Neural cell (in vitro differentiated cells): ENCODE results near the gene SOX18. TPM values are rescaled to one million over a fixed set of nuclear protein-coding genes. Genes with fewer than 3 reads are reported as not detected.

Experiments
- H2AFZ ChIP-seq: fragments of 200-600, 300-800 bp; sonication (generic), shearing (Covaris generic); 2 replicates; pipeline ENCODE4 v1.6.0; 2014; ENCODE audit warnings: low read depth, mild to moderate bottlenecking, antibody characterized with exemption, low read length, moderate library complexity
- H3F3A ChIP-seq: fragments of 200-600 bp; shearing (Covaris generic); 2 replicates; pipeline ENCODE4 v1.6.1; 2016; ENCODE audit warnings: mild to moderate bottlenecking, moderate library complexity, mixed read lengths, antibody characterized with exemption, low read length; ENCODE audit not compliant: insufficient read depth, poor library complexity, severe bottlenecking
- H3K27ac ChIP-seq: fragments of 200-600, 300-800 bp; sonication (generic), shearing (Covaris generic); 2 replicates; pipeline ENCODE4 v1.5.1; 2014; ENCODE audit warnings: mild to moderate bottlenecking, low read length, moderate library complexity
- H3K27me3 ChIP-seq: fragments of 300-800, 200-600 bp; sonication (generic), shearing (Covaris generic); 2 replicates; pipeline ENCODE4 v1.6.0; 2014; ENCODE audit warnings: mild to moderate bottlenecking, low read depth, low read length, moderate library complexity; ENCODE audit not compliant: insufficient read depth
- H3K36me3 ChIP-seq: fragments of 300-800, 200-600 bp; sonication (generic), shearing (Covaris generic); 2 replicates; pipeline ENCODE4 v1.5.1; 2014; ENCODE audit warnings: mild to moderate bottlenecking, antibody characterized with exemption, low read length, moderate library complexity; ENCODE audit not compliant: insufficient read depth
- H3K4me2 ChIP-seq: fragments of 300-800, 200-600 bp; sonication (generic), shearing (Covaris generic); 2 replicates; pipeline ENCODE4 v1.6.0; 2014; ENCODE audit warnings: mild to moderate bottlenecking, low read length
- H3K4me3 ChIP-seq: fragments of 300-800, 200-600 bp; sonication (generic), shearing (Covaris generic); 2 replicates; pipeline ENCODE4 v1.5.1; 2014; ENCODE audit warnings: mild to moderate bottlenecking, low read length, moderate library complexity
- H3K79me2 ChIP-seq: fragments of 200-600 bp; shearing (Covaris generic); replicated peaks from 2 replicates; pipeline ENCODE4 v1.6.0; 2014; ENCODE audit warnings: mild to moderate bottlenecking, low read length, moderate library complexity; ENCODE audit not compliant: insufficient read depth
- H3K9ac ChIP-seq: fragments of 300-800, 200-600 bp; sonication (generic), shearing (Covaris generic); 2 replicates; pipeline ENCODE4 v1.6.1; 2016; ENCODE audit warnings: mild to moderate bottlenecking, low read length, mixed read lengths
- H3K9me2 ChIP-seq: fragments of 200-600 bp; shearing (Covaris generic); 2 replicates; pipeline ENCODE4 v1.6.1; 2016; ENCODE audit warnings: mild to moderate bottlenecking, low read length, mixed read lengths; ENCODE audit not compliant: insufficient read depth
- H3K9me3 ChIP-seq: fragments of 200-600, 300-800 bp; sonication (generic), shearing (Covaris generic); 2 replicates; pipeline ENCODE4 v1.6.1; 2016; ENCODE audit warnings: mild to moderate bottlenecking, mixed run types, low read length, moderate library complexity, mixed read lengths
- H4K20me1 ChIP-seq: fragments of 200-600 bp; shearing (Covaris generic); 2 replicates; pipeline ENCODE4 v1.6.1; 2016; ENCODE audit warnings: mild to moderate bottlenecking, mixed run types; ENCODE audit not compliant: insufficient read depth
- EP300 ChIP-seq: fragments of 450-650 bp; conservative IDR thresholded peaks from 2 replicates; pipeline ENCODE4 v1.6.1; 2014; ENCODE audit warnings: antibody characterized with exemption, mild to moderate bottlenecking, moderate library complexity; ENCODE audit not compliant: poor library complexity, severe bottlenecking
- EZH2 ChIP-seq: fragments of 200-600, 300-800 bp; shearing (Covaris generic), sonication (generic); IDR thresholded peaks from 2 replicates; pipeline ENCODE4 v1.6.1; 2014; ENCODE audit warnings: antibody characterized with exemption, low read length, borderline replicate concordance, mild to moderate bottlenecking; ENCODE audit not compliant: insufficient read depth, poor library complexity, severe bottlenecking
- MXI1 ChIP-seq: fragments of 450-650 bp; conservative IDR thresholded peaks from 2 replicates; pipeline ENCODE4 v1.6.1; 2014; ENCODE audit warnings: antibody characterized with exemption, mild to moderate bottlenecking; ENCODE audit not compliant: poor library complexity, severe bottlenecking
- POLR2AphosphoS5 ChIP-seq: IDR thresholded peaks from 2 replicates; pipeline ENCODE4 v1.6.1; 2012
- RAD21 ChIP-seq: fragments of 450-650 bp; conservative IDR thresholded peaks from 2 replicates; pipeline ENCODE4 v1.6.1; 2014; ENCODE audit warnings: antibody characterized with exemption, mild to moderate bottlenecking, moderate library complexity
- SMC3 ChIP-seq: fragments of 450-650 bp; conservative IDR thresholded peaks from 2 replicates; pipeline ENCODE4 v1.6.1; 2014; ENCODE audit warnings: antibody characterized with exemption, mild to moderate bottlenecking, moderate library complexity; ENCODE audit not compliant: poor library complexity
- TAF1 ChIP-seq: IDR thresholded peaks from 2 replicates; pipeline ENCODE4 v1.6.1; 2012; ENCODE audit warnings: low read depth
- polyA plus RNA-seq: library from polyadenylated mRNA; depleted of rRNA; stranded (reverse); fragments of >200 nt; gene quantifications from 2 replicates; pipeline ENCODE4 v1.2.3, GENCODE V29; 2014
- TF ChIP-seq, protein P1 (sequence below): fragments of 450-650 bp; IDR thresholded peaks from 2 replicates; pipeline ENCODE4 v1.5.1; 2014; ENCODE audit warnings: antibody characterized with exemption, mild to moderate bottlenecking, moderate library complexity; ENCODE audit not compliant: poor library complexity, severe bottlenecking
- TF ChIP-seq, protein P2 (sequence below): IDR thresholded peaks from 2 replicates; pipeline ENCODE4 v1.6.1; 2012; ENCODE audit warnings: borderline replicate concordance

The SOX18 gene
- polyA plus RNA-seq, 1 donor from 2014 or later: 0.12 TPM

GRCh38 chr20:64057628-64058498 is 8.4 kb upstream of the SOX18 start:
- no peak overlapping the region for H3K9ac ChIP-seq

DNA sequence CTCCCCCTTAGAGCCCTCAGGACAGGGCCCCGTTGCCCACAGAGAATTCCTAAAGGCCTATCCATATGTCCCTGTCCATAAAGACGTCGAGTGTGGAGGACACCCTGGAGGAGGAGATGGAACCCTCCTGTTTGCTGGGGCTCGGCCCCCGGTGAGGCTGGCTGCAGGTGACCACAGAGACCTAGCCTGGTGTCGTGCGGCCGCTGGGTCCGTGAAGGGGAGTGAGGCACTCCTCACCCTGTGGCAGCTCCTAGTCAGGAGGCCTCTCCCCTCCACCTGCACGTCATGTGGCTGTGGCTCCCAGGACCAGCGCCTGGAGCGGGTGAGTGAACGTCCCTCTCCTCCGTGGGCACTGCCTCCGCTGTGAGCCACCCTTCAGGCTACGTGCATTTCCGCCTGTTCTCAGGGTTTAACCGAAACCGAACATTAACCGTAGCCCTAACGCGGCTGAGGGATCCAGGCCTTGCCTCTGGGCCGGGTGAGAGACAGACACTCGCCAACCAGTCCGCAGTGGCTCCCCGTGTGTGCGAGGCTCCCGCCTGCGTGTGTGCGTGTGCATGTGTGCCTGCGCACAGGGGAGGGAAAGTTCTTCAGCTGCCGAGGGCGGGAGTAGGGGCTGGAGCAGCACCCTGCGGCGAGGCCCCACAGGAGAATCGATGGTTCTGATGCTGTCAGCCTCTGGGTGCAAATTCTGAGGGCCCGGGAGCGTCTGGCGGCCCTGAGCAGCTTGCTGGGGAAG is 7.6 kb upstream of the SOX18 start:
- no peak overlapping the region for H3K27ac ChIP-seq
- TF ChIP-seq EZH2 (no peak), TAF1 (no peak), SMC3 (no peak), EP300 (no peak)
- TF ChIP-seq, protein P1, sequence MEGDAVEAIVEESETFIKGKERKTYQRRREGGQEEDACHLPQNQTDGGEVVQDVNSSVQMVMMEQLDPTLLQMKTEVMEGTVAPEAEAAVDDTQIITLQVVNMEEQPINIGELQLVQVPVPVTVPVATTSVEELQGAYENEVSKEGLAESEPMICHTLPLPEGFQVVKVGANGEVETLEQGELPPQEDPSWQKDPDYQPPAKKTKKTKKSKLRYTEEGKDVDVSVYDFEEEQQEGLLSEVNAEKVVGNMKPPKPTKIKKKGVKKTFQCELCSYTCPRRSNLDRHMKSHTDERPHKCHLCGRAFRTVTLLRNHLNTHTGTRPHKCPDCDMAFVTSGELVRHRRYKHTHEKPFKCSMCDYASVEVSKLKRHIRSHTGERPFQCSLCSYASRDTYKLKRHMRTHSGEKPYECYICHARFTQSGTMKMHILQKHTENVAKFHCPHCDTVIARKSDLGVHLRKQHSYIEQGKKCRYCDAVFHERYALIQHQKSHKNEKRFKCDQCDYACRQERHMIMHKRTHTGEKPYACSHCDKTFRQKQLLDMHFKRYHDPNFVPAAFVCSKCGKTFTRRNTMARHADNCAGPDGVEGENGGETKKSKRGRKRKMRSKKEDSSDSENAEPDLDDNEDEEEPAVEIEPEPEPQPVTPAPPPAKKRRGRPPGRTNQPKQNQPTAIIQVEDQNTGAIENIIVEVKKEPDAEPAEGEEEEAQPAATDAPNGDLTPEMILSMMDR: no peak
- TF ChIP-seq, protein P2, sequence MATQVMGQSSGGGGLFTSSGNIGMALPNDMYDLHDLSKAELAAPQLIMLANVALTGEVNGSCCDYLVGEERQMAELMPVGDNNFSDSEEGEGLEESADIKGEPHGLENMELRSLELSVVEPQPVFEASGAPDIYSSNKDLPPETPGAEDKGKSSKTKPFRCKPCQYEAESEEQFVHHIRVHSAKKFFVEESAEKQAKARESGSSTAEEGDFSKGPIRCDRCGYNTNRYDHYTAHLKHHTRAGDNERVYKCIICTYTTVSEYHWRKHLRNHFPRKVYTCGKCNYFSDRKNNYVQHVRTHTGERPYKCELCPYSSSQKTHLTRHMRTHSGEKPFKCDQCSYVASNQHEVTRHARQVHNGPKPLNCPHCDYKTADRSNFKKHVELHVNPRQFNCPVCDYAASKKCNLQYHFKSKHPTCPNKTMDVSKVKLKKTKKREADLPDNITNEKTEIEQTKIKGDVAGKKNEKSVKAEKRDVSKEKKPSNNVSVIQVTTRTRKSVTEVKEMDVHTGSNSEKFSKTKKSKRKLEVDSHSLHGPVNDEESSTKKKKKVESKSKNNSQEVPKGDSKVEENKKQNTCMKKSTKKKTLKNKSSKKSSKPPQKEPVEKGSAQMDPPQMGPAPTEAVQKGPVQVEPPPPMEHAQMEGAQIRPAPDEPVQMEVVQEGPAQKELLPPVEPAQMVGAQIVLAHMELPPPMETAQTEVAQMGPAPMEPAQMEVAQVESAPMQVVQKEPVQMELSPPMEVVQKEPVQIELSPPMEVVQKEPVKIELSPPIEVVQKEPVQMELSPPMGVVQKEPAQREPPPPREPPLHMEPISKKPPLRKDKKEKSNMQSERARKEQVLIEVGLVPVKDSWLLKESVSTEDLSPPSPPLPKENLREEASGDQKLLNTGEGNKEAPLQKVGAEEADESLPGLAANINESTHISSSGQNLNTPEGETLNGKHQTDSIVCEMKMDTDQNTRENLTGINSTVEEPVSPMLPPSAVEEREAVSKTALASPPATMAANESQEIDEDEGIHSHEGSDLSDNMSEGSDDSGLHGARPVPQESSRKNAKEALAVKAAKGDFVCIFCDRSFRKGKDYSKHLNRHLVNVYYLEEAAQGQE: no peak

More at GRCh38 chr20:64057628-64058498, 8.4 kb upstream of the SOX18 start:
- H3K4me2 ChIP-seq: no peak overlapping the region
- H3K27me3 ChIP-seq: no peaks in the 10 kb centered on the region
- H3K9me3 ChIP-seq: no peaks in the 10 kb centered on the region
- H3K36me3 ChIP-seq: no peaks in the 10 kb centered on the region
- H2AFZ ChIP-seq: no peak overlapping the region
- no peaks in the 10 kb centered on the region for H4K20me1 ChIP-seq
- no peak overlapping the region for H3K4me3 ChIP-seq
- H3F3A ChIP-seq: no peaks in the 10 kb centered on the region
- H3K27ac ChIP-seq: no peak overlapping the region
- no peaks in the 10 kb centered on the region for H3K79me2 ChIP-seq
- H3K9me2 ChIP-seq: no peaks in the 10 kb centered on the region
- TF ChIP-seq EP300 (no peak), SMC3 (peak; percentile 26), EZH2 (no peak), TAF1 (no peak), MXI1 (no peak), RAD21 (peak; percentile 43), POLR2AphosphoS5 (no peak)
- TF ChIP-seq, protein P2: no peak
- TF ChIP-seq, protein P1: peak; percentile 70

More for the DNA sequence above, 7.6 kb upstream of the SOX18 start:
- peaks cover 3% of the 10 kb centered on the region for H3K27me3 ChIP-seq
- no peak overlapping the region for H3K4me3 ChIP-seq
- H3K9me3 ChIP-seq: no peaks in the 10 kb centered on the region
- no peaks in the 10 kb centered on the region for H3K79me2 ChIP-seq
- no peaks in the 10 kb centered on the region for H3K36me3 ChIP-seq
- H2AFZ ChIP-seq: no peak overlapping the region
- H3K9me2 ChIP-seq: no peaks in the 10 kb centered on the region
- no peak overlapping the region for H3K9ac ChIP-seq
- no peak overlapping the region for H3K4me2 ChIP-seq
- no peaks in the 10 kb centered on the region for H4K20me1 ChIP-seq
- no peaks in the 10 kb centered on the region for H3F3A ChIP-seq
